ENCODE results near the gene MYO1B. TPM values are rescaled to one million over a fixed set of nuclear protein-coding genes. Genes with fewer than 3 reads are reported as not detected.

MYO1B gene
- total and polyA plus RNA-seq, 2 donors (not counting 1 experiment from before 2014, with no cell fraction given) = 151 to 194 TPM

- Histone ChIP-seq H3K27me3 (ENCODE audit: control insufficient read depth, insufficient read depth, low read length) (no peaks in the 10 kb centered on the region), H3K4me1 (ENCODE audit: control insufficient read depth, extremely low read depth, insufficient read depth, low read length) (peaks cover 34% of the 10 kb centered on the region), H3K4me3 (replicated peaks in 1 of 4; ENCODE audit: control extremely low read depth in 1 of 4, insufficient read depth in 1 of 4, low read depth in 3 of 4, low read length in 4 of 4) (no peak overlapping the region), H3K9ac (ENCODE audit: insufficient read depth, low read length) (no peak overlapping the region), H3K9me3 (ENCODE audit: control insufficient read depth, insufficient read depth, low read depth, low read length) (no peaks in the 10 kb centered on the region), H3K36me3 (ENCODE audit: control insufficient read depth, insufficient read depth, low read length) (no peaks in the 10 kb centered on the region), H3K4me2 (ENCODE audit: extremely low read depth, insufficient read depth, low read length) (peak overlapping the region; percentile 66), H3K79me2 (ENCODE audit: control insufficient read depth, insufficient read depth, low read length) (peaks cover 69% of the 10 kb centered on the region), H3K27ac (ENCODE audit: insufficient read depth, low read length) (peak overlapping the region; percentile 42), H4K20me1 (ENCODE audit: control insufficient read depth, extremely low read depth, insufficient read depth, low read length) (no peaks in the 10 kb centered on the region), H2AFZ (ENCODE audit: low read length) (no peak overlapping the region)
- peak; percentile 77 to 80 for DNase-seq (ENCODE audit: low read depth in 2 of 2)
- TF ChIP-seq EZH2 (IDR thresholded peaks at IDR 0.05; ENCODE audit: low read length, missing control alignments) (no peak), CTCF (conservative IDR thresholded peaks at IDR 0.05 in 1 of 2, IDR thresholded peaks at IDR 0.05 in 1 of 2; ENCODE audit: low read depth in 1 of 2, low read length in 2 of 2) (no peak)
Observed at GRCh38 chr2:191318037-191318728, 73.0 kb downstream of the MYO1B start.

GRCh38 chr2:191318729-191319078 lies 73.5 kb downstream of the MYO1B start:
- Histone ChIP-seq H3K4me3 (replicated peaks in 1 of 4; ENCODE audit: control extremely low read depth in 1 of 4, insufficient read depth in 1 of 4, low read depth in 3 of 4, low read length in 4 of 4) (no peak overlapping the region), H3K27me3 (ENCODE audit: control insufficient read depth, insufficient read depth, low read length) (no peaks in the 10 kb centered on the region), H3K4me2 (ENCODE audit: extremely low read depth, insufficient read depth, low read length) (peak overlapping the region; percentile 66), H3K9me3 (ENCODE audit: control insufficient read depth, insufficient read depth, low read depth, low read length) (no peaks in the 10 kb centered on the region), H3K9ac (ENCODE audit: insufficient read depth, low read length) (no peak overlapping the region), H3K79me2 (ENCODE audit: control insufficient read depth, insufficient read depth, low read length) (peaks cover 71% of the 10 kb centered on the region), H4K20me1 (ENCODE audit: control insufficient read depth, extremely low read depth, insufficient read depth, low read length) (no peaks in the 10 kb centered on the region), H3K27ac (ENCODE audit: insufficient read depth, low read length) (peak overlapping the region; percentile 42), H3K36me3 (ENCODE audit: control insufficient read depth, insufficient read depth, low read length) (no peaks in the 10 kb centered on the region), H3K4me1 (ENCODE audit: control insufficient read depth, extremely low read depth, insufficient read depth, low read length) (peaks cover 34% of the 10 kb centered on the region), H2AFZ (ENCODE audit: low read length) (no peak overlapping the region)
- peak; percentile 77 to 83 for DNase-seq (ENCODE audit: low read depth in 2 of 2)
- TF ChIP-seq EZH2 (IDR thresholded peaks at IDR 0.05; ENCODE audit: low read length, missing control alignments) = no peak
- TF ChIP-seq CTCF (conservative IDR thresholded peaks at IDR 0.05 in 1 of 2, IDR thresholded peaks at IDR 0.05 in 1 of 2; ENCODE audit: low read depth in 1 of 2, low read length in 2 of 2) = no peak

- Histone ChIP-seq H3K27ac (ENCODE audit: insufficient read depth, low read length) (peak overlapping the region; percentile 42), H3K36me3 (ENCODE audit: control insufficient read depth, insufficient read depth, low read length) (no peaks in the 10 kb centered on the region), H2AFZ (ENCODE audit: low read length) (no peak overlapping the region), H3K27me3 (ENCODE audit: control insufficient read depth, insufficient read depth, low read length) (no peaks in the 10 kb centered on the region), H3K4me1 (ENCODE audit: control insufficient read depth, extremely low read depth, insufficient read depth, low read length) (peaks cover 34% of the 10 kb centered on the region), H3K79me2 (ENCODE audit: control insufficient read depth, insufficient read depth, low read length) (peaks cover 71% of the 10 kb centered on the region), H3K4me3 (replicated peaks in 1 of 4; ENCODE audit: control extremely low read depth in 1 of 4, insufficient read depth in 1 of 4, low read depth in 3 of 4, low read length in 4 of 4) (no peak overlapping the region), H4K20me1 (ENCODE audit: control insufficient read depth, extremely low read depth, insufficient read depth, low read length) (no peaks in the 10 kb centered on the region), H3K9me3 (ENCODE audit: control insufficient read depth, insufficient read depth, low read depth, low read length) (no peaks in the 10 kb centered on the region), H3K4me2 (ENCODE audit: extremely low read depth, insufficient read depth, low read length) (peak overlapping the region; percentile 66), H3K9ac (ENCODE audit: insufficient read depth, low read length) (no peak overlapping the region)
- no peak for TF ChIP-seq EZH2 (IDR thresholded peaks at IDR 0.05; ENCODE audit: low read length, missing control alignments)
- TF ChIP-seq CTCF (conservative IDR thresholded peaks at IDR 0.05 in 1 of 2, IDR thresholded peaks at IDR 0.05 in 1 of 2; ENCODE audit: low read depth in 1 of 2, low read length in 2 of 2) = no peak
- DNase-seq (ENCODE audit: low read depth in 2 of 2) = peak; percentile 48 to 73
Observed at GRCh38 chr2:191319186-191319585, 74.0 kb downstream of the MYO1B start.

Data from fibroblast of lung (primary cell).